Activated CD8-positive, alpha-beta memory T cell treated with anti-CD3 and anti-CD28 coated beads, Interleukin-2, amount 50 U/mL, for 24 hours (primary cell): ENCODE data around the gene VEZF1.

Experiments
- DNase-seq: peaks from one replicate; pipeline ENCODE4 v3.0.0-alpha.2; 2020; ENCODE audit errors: extremely low read depth

Gene VEZF1

GRCh38 chr17:57929386-57929785 is 58.7 kb downstream of the VEZF1 start:
- DNase-seq: no peak

GRCh38 chr17:57928928-57929327 is 59.1 kb downstream of the VEZF1 start:
- no peak for DNase-seq

GRCh38 chr17:57927048-57927723 is 60.9 kb downstream of the VEZF1 start:
- DNase-seq: no peak

GRCh38 chr17:57926723-57927047 is 61.4 kb downstream of the VEZF1 start:
- no peak for DNase-seq

- DNase-seq: no peak
Observed at GRCh38 chr17:57925361-57925990, 62.6 kb downstream of the VEZF1 start.

GRCh38 chr17:57924677-57925076 is 63.4 kb downstream of the VEZF1 start:
- DNase-seq: no peak
